ENCODE results near the gene CASTOR1.

DNA sequence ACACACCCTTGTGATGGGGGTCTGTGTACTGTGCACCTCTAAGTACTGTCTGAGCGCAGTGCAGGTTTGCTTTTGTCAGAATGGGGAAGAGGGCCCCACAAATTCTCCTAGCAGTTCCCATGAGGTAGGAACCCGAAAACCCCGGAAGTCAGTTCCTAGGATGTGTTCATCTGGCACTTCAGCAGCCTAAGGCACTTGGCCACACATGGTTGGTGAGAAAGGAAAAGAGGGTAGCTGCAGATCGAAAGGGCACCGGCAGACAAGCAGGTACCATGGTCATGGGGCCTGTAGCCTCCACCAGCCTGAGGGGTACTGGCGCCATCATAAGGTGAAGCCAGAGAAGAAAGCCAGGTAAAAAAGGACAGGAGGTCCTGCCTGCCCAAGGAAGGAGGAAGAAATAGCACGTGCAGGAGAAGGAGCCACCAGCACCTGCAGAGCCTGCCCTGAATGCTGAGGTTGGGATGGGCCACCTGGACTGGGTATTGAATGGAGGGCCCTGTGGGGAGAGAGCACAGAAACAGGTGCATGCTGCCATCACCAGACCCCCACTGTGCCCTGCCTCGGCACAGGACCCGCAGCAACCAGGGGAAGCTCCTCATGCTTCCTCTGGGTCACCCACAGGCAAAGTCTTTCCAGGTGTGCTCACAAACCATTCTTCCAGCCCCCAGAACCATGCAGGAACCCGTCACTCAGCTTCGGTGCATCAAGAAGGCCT is 8.1 kb upstream of the CASTOR1 start:
- TF ChIP-seq, protein P1, sequence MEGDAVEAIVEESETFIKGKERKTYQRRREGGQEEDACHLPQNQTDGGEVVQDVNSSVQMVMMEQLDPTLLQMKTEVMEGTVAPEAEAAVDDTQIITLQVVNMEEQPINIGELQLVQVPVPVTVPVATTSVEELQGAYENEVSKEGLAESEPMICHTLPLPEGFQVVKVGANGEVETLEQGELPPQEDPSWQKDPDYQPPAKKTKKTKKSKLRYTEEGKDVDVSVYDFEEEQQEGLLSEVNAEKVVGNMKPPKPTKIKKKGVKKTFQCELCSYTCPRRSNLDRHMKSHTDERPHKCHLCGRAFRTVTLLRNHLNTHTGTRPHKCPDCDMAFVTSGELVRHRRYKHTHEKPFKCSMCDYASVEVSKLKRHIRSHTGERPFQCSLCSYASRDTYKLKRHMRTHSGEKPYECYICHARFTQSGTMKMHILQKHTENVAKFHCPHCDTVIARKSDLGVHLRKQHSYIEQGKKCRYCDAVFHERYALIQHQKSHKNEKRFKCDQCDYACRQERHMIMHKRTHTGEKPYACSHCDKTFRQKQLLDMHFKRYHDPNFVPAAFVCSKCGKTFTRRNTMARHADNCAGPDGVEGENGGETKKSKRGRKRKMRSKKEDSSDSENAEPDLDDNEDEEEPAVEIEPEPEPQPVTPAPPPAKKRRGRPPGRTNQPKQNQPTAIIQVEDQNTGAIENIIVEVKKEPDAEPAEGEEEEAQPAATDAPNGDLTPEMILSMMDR (IDR thresholded peaks at IDR 0.05), result no peak
- TF ChIP-seq EP300 (IDR thresholded peaks at IDR 0.05) (no peak), POLR2AphosphoS5 (IDR thresholded peaks at IDR 0.05) (no peak), POLR2A (IDR thresholded peaks at IDR 0.05) (no peak)

Data from upper lobe of left lung (tissue), 4 donors.